ENCODE measurements around the gene ZBED3.

The ZBED3 gene

DNA sequence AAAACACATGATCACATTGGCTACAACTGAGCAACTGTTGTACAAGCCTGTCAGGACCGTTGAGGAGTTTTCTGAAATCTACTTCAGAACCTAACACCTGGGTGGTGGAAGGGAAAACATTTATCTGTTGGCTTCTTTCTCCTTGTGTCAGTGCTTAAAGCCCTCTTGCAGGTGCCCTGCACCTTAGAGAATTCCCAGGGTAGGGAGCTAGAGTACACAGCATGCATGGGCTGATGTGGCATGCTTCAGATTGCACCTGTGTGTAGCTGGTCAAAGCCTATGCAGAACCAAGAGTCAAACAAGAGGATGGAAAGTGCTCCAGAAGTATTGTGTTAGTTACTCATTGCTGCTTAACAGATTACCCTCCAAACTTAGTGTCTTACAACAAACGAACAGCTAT, 33.6 kb upstream of the ZBED3 start (continued):
- TF ChIP-seq, protein P1, sequence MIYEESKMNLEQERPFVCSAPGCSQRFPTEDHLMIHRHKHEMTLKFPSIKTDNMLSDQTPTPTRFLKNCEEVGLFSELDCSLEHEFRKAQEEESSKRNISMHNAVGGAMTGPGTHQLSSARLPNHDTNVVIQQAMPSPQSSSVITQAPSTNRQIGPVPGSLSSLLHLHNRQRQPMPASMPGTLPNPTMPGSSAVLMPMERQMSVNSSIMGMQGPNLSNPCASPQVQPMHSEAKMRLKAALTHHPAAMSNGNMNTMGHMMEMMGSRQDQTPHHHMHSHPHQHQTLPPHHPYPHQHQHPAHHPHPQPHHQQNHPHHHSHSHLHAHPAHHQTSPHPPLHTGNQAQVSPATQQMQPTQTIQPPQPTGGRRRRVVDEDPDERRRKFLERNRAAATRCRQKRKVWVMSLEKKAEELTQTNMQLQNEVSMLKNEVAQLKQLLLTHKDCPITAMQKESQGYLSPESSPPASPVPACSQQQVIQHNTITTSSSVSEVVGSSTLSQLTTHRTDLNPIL (CRISPR knock-in tag; IDR thresholded peaks at IDR 0.05; ENCODE audit: low read depth): no peak
- TF ChIP-seq ISL1 (CRISPR knock-in tag; IDR thresholded peaks at IDR 0.05): no peak
- TF ChIP-seq, protein P2, sequence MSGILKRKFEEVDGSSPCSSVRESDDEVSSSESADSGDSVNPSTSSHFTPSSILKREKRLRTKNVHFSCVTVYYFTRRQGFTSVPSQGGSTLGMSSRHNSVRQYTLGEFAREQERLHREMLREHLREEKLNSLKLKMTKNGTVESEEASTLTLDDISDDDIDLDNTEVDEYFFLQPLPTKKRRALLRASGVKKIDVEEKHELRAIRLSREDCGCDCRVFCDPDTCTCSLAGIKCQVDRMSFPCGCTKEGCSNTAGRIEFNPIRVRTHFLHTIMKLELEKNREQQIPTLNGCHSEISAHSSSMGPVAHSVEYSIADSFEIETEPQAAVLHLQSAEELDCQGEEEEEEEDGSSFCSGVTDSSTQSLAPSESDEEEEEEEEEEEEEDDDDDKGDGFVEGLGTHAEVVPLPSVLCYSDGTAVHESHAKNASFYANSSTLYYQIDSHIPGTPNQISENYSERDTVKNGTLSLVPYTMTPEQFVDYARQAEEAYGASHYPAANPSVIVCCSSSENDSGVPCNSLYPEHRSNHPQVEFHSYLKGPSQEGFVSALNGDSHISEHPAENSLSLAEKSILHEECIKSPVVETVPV (CRISPR knock-in tag; IDR thresholded peaks at IDR 0.05): no peak
- TF ChIP-seq ZNF565 (CRISPR knock-in tag; conservative IDR thresholded peaks at IDR 0.05; ENCODE audit: low read depth): no peak
- TF ChIP-seq ZC3H10 (CRISPR knock-in tag; IDR thresholded peaks at IDR 0.05): no peak
- TF ChIP-seq ZFP3 (CRISPR knock-in tag; IDR thresholded peaks at IDR 0.05): no peak
- TF ChIP-seq PPARA (CRISPR knock-in tag; IDR thresholded peaks at IDR 0.05; ENCODE audit: borderline replicate concordance): no peak
- no peak for TF ChIP-seq SNAI2 (CRISPR knock-in tag; IDR thresholded peaks at IDR 0.05)

DNA sequence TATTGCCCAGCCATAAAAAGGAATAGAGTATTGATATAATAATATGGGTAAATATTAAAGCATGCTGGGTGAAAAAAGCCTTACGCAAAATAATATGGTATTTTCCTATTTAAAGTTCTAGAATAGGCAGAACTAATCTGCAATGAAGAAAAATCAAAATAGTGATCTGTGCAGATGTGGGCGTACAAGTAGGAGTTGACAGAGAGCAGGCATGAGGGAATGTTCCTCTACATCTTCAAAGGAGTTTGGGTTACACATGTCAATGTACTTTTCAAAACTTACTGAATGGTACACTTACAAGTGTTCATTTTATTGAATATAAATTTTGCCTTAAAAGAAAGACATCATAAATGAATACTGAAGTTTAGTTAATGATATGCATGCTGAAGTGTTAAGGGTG, 33.0 kb upstream of the ZBED3 start:
- ATAC-seq: no peak

DNA sequence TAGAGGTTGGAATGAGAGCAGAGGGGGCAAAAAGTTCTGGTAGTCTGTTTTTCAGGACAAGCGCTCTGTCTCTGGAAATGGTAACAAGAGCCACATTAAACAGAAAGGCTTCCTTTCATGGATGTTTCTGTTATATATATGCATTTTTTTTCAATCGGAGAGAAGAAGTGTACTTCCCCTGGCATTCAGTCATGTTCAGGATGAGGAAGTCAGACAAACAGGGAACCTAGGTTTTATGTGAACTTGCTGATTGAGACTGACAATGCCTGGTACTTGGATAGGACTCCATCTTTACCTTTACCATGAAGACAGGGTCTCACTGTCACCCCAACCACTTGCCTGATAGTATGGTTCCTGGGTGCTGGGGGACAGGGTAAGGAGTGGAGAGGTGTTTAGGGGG, 30.1 kb upstream of the ZBED3 start:
- ATAC-seq: no peak
- no peak for TF ChIP-seq RARB (CRISPR knock-in tag; IDR thresholded peaks at IDR 0.05)
- no peak for TF ChIP-seq ZNF70 (CRISPR knock-in tag; IDR thresholded peaks at IDR 0.05)
- TF ChIP-seq CSDC2 (CRISPR knock-in tag; IDR thresholded peaks at IDR 0.05): no peak
- TF ChIP-seq ZNF565 (CRISPR knock-in tag; conservative IDR thresholded peaks at IDR 0.05; ENCODE audit: low read depth): no peak
- no peak for TF ChIP-seq ZFP30 (CRISPR knock-in tag; IDR thresholded peaks at IDR 0.05)
- no peak for TF ChIP-seq TOX (CRISPR knock-in tag; IDR thresholded peaks at IDR 0.05; ENCODE audit: borderline replicate concordance)
- TF ChIP-seq ARNTL (CRISPR knock-in tag; IDR thresholded peaks at IDR 0.05; ENCODE audit: borderline replicate concordance, low read depth): no peak
- TF ChIP-seq, protein P3, sequence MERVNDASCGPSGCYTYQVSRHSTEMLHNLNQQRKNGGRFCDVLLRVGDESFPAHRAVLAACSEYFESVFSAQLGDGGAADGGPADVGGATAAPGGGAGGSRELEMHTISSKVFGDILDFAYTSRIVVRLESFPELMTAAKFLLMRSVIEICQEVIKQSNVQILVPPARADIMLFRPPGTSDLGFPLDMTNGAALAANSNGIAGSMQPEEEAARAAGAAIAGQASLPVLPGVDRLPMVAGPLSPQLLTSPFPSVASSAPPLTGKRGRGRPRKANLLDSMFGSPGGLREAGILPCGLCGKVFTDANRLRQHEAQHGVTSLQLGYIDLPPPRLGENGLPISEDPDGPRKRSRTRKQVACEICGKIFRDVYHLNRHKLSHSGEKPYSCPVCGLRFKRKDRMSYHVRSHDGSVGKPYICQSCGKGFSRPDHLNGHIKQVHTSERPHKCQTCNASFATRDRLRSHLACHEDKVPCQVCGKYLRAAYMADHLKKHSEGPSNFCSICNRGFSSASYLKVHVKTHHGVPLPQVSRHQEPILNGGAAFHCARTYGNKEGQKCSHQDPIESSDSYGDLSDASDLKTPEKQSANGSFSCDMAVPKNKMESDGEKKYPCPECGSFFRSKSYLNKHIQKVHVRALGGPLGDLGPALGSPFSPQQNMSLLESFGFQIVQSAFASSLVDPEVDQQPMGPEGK (CRISPR knock-in tag; IDR thresholded peaks at IDR 0.05; ENCODE audit: borderline replicate concordance): no peak
- TF ChIP-seq ZFP3 (CRISPR knock-in tag; IDR thresholded peaks at IDR 0.05): no peak
- no peak for TF ChIP-seq ESRRG (CRISPR knock-in tag; IDR thresholded peaks at IDR 0.05)
- no peak for TF ChIP-seq BACH2 (CRISPR knock-in tag; IDR thresholded peaks at IDR 0.05; ENCODE audit: borderline replicate concordance)
- TF ChIP-seq ISL1 (CRISPR knock-in tag; IDR thresholded peaks at IDR 0.05): no peak
- TF ChIP-seq TCF4 (CRISPR knock-in tag; IDR thresholded peaks at IDR 0.05; ENCODE audit: borderline replicate concordance): no peak
- no peak for TF ChIP-seq ZC3H10 (CRISPR knock-in tag; IDR thresholded peaks at IDR 0.05)
- TF ChIP-seq OSR1 (CRISPR knock-in tag; IDR thresholded peaks at IDR 0.05): no peak
- TF ChIP-seq ZNF8 (CRISPR knock-in tag; IDR thresholded peaks at IDR 0.05): no peak

More for the DNA sequence above, 33.0 kb upstream of the ZBED3 start:
- TF ChIP-seq ZFP30 (CRISPR knock-in tag; IDR thresholded peaks at IDR 0.05): no peak
- no peak for TF ChIP-seq ISL1 (CRISPR knock-in tag; IDR thresholded peaks at IDR 0.05)
- no peak for TF ChIP-seq ZNF70 (CRISPR knock-in tag; IDR thresholded peaks at IDR 0.05)
- TF ChIP-seq BACH2 (CRISPR knock-in tag; IDR thresholded peaks at IDR 0.05; ENCODE audit: borderline replicate concordance): no peak
- TF ChIP-seq, protein P2 (CRISPR knock-in tag; IDR thresholded peaks at IDR 0.05): no peak
- TF ChIP-seq SNAI2 (CRISPR knock-in tag; IDR thresholded peaks at IDR 0.05): no peak
- TF ChIP-seq, protein P3 (CRISPR knock-in tag; IDR thresholded peaks at IDR 0.05; ENCODE audit: borderline replicate concordance): no peak
- TF ChIP-seq TOX (CRISPR knock-in tag; IDR thresholded peaks at IDR 0.05; ENCODE audit: borderline replicate concordance): no peak
- no peak for TF ChIP-seq ZNF565 (CRISPR knock-in tag; conservative IDR thresholded peaks at IDR 0.05; ENCODE audit: low read depth)
- TF ChIP-seq, protein P4, sequence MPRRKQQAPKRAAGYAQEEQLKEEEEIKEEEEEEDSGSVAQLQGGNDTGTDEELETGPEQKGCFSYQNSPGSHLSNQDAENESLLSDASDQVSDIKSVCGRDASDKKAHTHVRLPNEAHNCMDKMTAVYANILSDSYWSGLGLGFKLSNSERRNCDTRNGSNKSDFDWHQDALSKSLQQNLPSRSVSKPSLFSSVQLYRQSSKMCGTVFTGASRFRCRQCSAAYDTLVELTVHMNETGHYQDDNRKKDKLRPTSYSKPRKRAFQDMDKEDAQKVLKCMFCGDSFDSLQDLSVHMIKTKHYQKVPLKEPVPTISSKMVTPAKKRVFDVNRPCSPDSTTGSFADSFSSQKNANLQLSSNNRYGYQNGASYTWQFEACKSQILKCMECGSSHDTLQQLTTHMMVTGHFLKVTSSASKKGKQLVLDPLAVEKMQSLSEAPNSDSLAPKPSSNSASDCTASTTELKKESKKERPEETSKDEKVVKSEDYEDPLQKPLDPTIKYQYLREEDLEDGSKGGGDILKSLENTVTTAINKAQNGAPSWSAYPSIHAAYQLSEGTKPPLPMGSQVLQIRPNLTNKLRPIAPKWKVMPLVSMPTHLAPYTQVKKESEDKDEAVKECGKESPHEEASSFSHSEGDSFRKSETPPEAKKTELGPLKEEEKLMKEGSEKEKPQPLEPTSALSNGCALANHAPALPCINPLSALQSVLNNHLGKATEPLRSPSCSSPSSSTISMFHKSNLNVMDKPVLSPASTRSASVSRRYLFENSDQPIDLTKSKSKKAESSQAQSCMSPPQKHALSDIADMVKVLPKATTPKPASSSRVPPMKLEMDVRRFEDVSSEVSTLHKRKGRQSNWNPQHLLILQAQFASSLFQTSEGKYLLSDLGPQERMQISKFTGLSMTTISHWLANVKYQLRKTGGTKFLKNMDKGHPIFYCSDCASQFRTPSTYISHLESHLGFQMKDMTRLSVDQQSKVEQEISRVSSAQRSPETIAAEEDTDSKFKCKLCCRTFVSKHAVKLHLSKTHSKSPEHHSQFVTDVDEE (CRISPR knock-in tag; IDR thresholded peaks at IDR 0.05): no peak
